DOHH2 (cell line): ENCODE data around the gene VARS2.

Experiments
- H3F3A ChIP-seq: fragments of 200-600 bp; sonication (generic), shearing (Covaris generic); 2 replicates; pipeline ENCODE4 v1.6.0; 2016; ENCODE audit warnings: antibody characterized with exemption, mild to moderate bottlenecking; ENCODE audit not compliant: control insufficient read depth, insufficient read depth
- H3K27ac ChIP-seq: fragments of 200-600 bp; sonication (generic); 2 replicates; pipeline ENCODE4 v1.5.1; 2014; ENCODE audit warnings: low read depth, mild to moderate bottlenecking, low read length, moderate library complexity
- H3K27me3 ChIP-seq: fragments of 200-600 bp; sonication (generic); 2 replicates; pipeline ENCODE4 v1.6.1; 2014; ENCODE audit warnings: mild to moderate bottlenecking, low read length, mixed read lengths; ENCODE audit not compliant: control insufficient read depth
- H3K36me3 ChIP-seq: fragments of 200-600 bp; sonication (generic); 2 replicates; pipeline ENCODE4 v1.6.1; 2014; ENCODE audit warnings: mild to moderate bottlenecking, low read length, moderate library complexity, mixed read lengths; ENCODE audit not compliant: control insufficient read depth
- H3K4me1 ChIP-seq: fragments of 200-600 bp; sonication (generic); 2 replicates; pipeline ENCODE4 v1.6.1; 2014; ENCODE audit warnings: mild to moderate bottlenecking, low read length, mixed read lengths; ENCODE audit not compliant: control insufficient read depth
- H3K4me2 ChIP-seq: fragments of 200-600 bp; sonication (generic); 2 replicates; pipeline ENCODE4 v1.6.0; 2014; ENCODE audit warnings: mild to moderate bottlenecking, low read length, moderate library complexity
- H3K4me3 ChIP-seq: fragments of 200-600 bp; sonication (generic); 2 replicates; pipeline ENCODE4 v1.5.1; 2014; ENCODE audit warnings: mild to moderate bottlenecking, low read length, mixed read lengths
- H3K79me2 ChIP-seq: fragments of 200-600 bp; sonication (generic); 2 replicates; pipeline ENCODE4 v1.6.1; 2014; ENCODE audit warnings: mild to moderate bottlenecking, low read length, mixed read lengths; ENCODE audit not compliant: control insufficient read depth
- H3K9me2 ChIP-seq: fragments of 200-600 bp; sonication (generic); replicated peaks from 2 replicates; pipeline ENCODE4 v1.6.1; 2014; ENCODE audit warnings: mild to moderate bottlenecking, low read length, mixed read lengths; ENCODE audit not compliant: control insufficient read depth
- H3K9me3 ChIP-seq: fragments of 200-600 bp; sonication (generic); 2 replicates; pipeline ENCODE4 v1.6.1; 2014; ENCODE audit warnings: antibody characterized with exemption, low read length, mixed read lengths; ENCODE audit not compliant: control insufficient read depth, insufficient read depth
- H4K20me1 ChIP-seq: fragments of 200-600 bp; sonication (generic); 2 replicates; pipeline ENCODE4 v1.6.0; 2014; ENCODE audit warnings: low read depth, mild to moderate bottlenecking, antibody characterized with exemption, low read length, moderate library complexity; ENCODE audit not compliant: control insufficient read depth, insufficient read depth
- EZH2phosphoT487 ChIP-seq: fragments of 200-600 bp; sonication (generic); IDR thresholded peaks from 2 replicates; pipeline ENCODE4 v1.6.1; 2017; ENCODE audit warnings: borderline replicate concordance, mild to moderate bottlenecking, antibody characterized with exemption, low read length, moderate library complexity, mixed read lengths
- TF ChIP-seq, protein P1 (sequence below): fragments of 200-600 bp; sonication (generic); IDR thresholded peaks from one replicate; pipeline ENCODE4 v1.5.1; 2014; ENCODE audit warnings: antibody characterized with exemption, mild to moderate bottlenecking, low read depth, low read length; ENCODE audit not compliant: poor library complexity, severe bottlenecking

Gene VARS2

GRCh38 chr6:30940361-30940986, 26.4 kb downstream of the VARS2 start, which contains the start of gene MUCL3:
MUCL3 (plus strand) TSS chr6:30940973; CDS start chr6:30941000, 27 bp downstream.
- no peak within 1 kb of the TSS for H3K4me2 ChIP-seq
- H3K79me2 ChIP-seq: no peaks in the 10 kb centered on the region
- no peaks in the 10 kb centered on the region for H3K9me2 ChIP-seq
- no peaks in the 10 kb centered on the region for H3K36me3 ChIP-seq
- H3K27me3 ChIP-seq: peaks cover 26% of the 10 kb centered on the region; the same call in 1 of the 2 replicates
- H4K20me1 ChIP-seq: no peaks in the 10 kb centered on the region
- no peak within 1 kb of the TSS for H3K4me3 ChIP-seq
- H3F3A ChIP-seq: no peaks in the 10 kb centered on the region
- H3K4me1 ChIP-seq: no peaks in the 10 kb centered on the region
- TF ChIP-seq, protein P1, sequence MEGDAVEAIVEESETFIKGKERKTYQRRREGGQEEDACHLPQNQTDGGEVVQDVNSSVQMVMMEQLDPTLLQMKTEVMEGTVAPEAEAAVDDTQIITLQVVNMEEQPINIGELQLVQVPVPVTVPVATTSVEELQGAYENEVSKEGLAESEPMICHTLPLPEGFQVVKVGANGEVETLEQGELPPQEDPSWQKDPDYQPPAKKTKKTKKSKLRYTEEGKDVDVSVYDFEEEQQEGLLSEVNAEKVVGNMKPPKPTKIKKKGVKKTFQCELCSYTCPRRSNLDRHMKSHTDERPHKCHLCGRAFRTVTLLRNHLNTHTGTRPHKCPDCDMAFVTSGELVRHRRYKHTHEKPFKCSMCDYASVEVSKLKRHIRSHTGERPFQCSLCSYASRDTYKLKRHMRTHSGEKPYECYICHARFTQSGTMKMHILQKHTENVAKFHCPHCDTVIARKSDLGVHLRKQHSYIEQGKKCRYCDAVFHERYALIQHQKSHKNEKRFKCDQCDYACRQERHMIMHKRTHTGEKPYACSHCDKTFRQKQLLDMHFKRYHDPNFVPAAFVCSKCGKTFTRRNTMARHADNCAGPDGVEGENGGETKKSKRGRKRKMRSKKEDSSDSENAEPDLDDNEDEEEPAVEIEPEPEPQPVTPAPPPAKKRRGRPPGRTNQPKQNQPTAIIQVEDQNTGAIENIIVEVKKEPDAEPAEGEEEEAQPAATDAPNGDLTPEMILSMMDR: no peak
- TF ChIP-seq EZH2phosphoT487: no peak
- no peaks in the 10 kb centered on the region for H3K9me3 ChIP-seq
- H3K27ac ChIP-seq: no peak within 1 kb of the TSS

DNA sequence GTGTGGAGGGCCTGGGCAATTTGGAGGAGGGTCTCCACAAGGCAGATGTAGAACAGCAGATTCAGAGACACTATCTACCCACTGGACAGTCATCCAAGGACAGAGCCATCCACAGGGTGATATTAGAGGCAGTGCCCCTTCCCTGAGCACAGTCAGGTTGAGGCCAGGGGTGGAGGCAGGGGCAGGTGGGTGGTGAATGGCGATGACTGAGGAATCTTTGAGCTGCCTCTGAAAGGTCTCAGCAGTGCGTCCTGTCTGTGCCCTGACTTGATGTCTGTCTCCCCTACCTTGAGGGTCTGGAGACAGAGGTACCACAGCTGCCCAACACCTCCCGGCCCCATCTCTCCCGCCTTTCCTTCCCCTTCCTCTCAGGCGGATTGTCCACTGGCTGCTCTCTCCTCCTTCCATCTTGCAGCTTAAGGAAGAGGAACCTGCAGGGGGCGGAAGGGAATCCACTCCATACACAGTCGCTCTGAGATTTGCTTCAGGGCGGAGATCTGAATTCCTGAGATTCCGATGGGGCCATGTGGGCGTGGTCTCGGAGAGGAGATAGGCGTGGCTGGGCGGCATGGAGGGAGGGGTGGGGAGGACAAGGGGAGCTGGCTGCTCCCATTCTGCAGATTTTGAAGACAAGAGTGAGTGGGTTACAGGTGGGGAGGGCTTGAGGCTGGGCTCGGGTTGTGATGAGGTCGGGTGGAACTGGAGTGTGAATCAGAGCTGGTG, 28.5 kb downstream of the VARS2 start:
- no peaks in the 10 kb centered on the region for H3K36me3 ChIP-seq
- H4K20me1 ChIP-seq: no peaks in the 10 kb centered on the region
- H3K27me3 ChIP-seq: peaks cover 35% of the 10 kb centered on the region; the same call in 1 of the 2 replicates
- H3K9me2 ChIP-seq: no peaks in the 10 kb centered on the region
- H3F3A ChIP-seq: no peaks in the 10 kb centered on the region
- no peak for TF ChIP-seq EZH2phosphoT487
- H3K4me1 ChIP-seq: no peaks in the 10 kb centered on the region
- H3K4me3 ChIP-seq: no peak overlapping the region
- no peaks in the 10 kb centered on the region for H3K79me2 ChIP-seq
- no peaks in the 10 kb centered on the region for H3K9me3 ChIP-seq
- no peak overlapping the region for H3K27ac ChIP-seq
- no peak overlapping the region for H3K4me2 ChIP-seq

DNA sequence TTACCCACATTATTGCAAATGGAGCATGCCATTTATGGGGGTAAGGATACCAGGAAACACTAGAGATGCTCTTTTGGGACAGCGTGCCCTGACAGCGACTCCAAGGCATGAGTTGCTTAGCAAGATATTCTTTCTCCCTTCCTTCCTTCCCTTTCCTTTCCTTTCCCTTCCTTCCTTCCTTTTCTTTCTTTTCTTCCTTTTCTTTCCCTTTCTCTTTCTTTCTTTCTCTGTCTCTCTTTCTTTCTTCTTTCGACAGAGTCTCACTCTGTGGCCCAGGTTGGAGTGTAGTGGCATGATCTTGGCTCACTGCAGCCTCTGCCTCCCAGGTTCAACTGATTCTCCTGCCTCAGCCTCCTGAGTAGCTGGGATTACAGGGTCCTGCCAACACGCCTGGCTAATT, 30.0 kb downstream of the VARS2 start:
- H3K4me1 ChIP-seq: no peaks in the 10 kb centered on the region
- peaks cover 34% of the 10 kb centered on the region; the same call in 1 of the 2 replicates for H3K27me3 ChIP-seq
- no peak overlapping the region for H3K4me3 ChIP-seq
- H3K9me2 ChIP-seq: no peaks in the 10 kb centered on the region
- no peaks in the 10 kb centered on the region for H3K9me3 ChIP-seq
- H3F3A ChIP-seq: no peaks in the 10 kb centered on the region
- no peak for TF ChIP-seq EZH2phosphoT487
- TF ChIP-seq, protein P1: no peak
- no peak overlapping the region for H3K27ac ChIP-seq
- H3K36me3 ChIP-seq: no peaks in the 10 kb centered on the region
- no peak overlapping the region for H3K4me2 ChIP-seq
- no peaks in the 10 kb centered on the region for H4K20me1 ChIP-seq
- H3K79me2 ChIP-seq: no peaks in the 10 kb centered on the region

- TF ChIP-seq, protein P1: no peak
- no peak for TF ChIP-seq EZH2phosphoT487
- no peaks in the 10 kb centered on the region for H3K9me3 ChIP-seq
- no peaks in the 10 kb centered on the region for H3K79me2 ChIP-seq
- no peak overlapping the region for H3K4me2 ChIP-seq
- no peaks in the 10 kb centered on the region for H3K4me1 ChIP-seq
- H3F3A ChIP-seq: no peaks in the 10 kb centered on the region
- no peaks in the 10 kb centered on the region for H3K9me2 ChIP-seq
- H3K27ac ChIP-seq: no peak overlapping the region
- no peak overlapping the region for H3K4me3 ChIP-seq
- peaks cover 29% of the 10 kb centered on the region; the same call in 1 of the 2 replicates for H3K27me3 ChIP-seq
- no peaks in the 10 kb centered on the region for H4K20me1 ChIP-seq
- no peaks in the 10 kb centered on the region for H3K36me3 ChIP-seq
Observed at GRCh38 chr6:30945281-30945680, 31.2 kb downstream of the VARS2 start.
